ENCODE results near the gene PDE10A.

DNA sequence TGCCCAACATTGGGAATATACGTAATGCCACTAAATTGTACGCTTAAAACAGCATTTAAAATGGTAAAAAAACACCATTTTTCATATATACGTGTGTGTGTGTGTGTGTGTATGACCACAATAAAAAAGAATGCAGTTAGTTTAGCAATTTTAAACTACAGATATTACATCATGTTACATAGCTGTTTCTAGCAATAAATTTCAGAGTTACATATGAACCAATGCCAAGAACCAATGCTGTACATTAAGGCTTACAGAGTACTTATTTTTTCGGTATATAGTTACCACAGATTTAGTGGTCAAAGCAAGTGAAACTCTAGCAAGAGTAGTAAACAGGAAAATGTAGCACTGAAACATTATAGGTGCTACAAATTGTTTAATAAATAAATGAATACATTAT is 119.3 kb downstream of the PDE10A start:
- TF ChIP-seq, protein P1, sequence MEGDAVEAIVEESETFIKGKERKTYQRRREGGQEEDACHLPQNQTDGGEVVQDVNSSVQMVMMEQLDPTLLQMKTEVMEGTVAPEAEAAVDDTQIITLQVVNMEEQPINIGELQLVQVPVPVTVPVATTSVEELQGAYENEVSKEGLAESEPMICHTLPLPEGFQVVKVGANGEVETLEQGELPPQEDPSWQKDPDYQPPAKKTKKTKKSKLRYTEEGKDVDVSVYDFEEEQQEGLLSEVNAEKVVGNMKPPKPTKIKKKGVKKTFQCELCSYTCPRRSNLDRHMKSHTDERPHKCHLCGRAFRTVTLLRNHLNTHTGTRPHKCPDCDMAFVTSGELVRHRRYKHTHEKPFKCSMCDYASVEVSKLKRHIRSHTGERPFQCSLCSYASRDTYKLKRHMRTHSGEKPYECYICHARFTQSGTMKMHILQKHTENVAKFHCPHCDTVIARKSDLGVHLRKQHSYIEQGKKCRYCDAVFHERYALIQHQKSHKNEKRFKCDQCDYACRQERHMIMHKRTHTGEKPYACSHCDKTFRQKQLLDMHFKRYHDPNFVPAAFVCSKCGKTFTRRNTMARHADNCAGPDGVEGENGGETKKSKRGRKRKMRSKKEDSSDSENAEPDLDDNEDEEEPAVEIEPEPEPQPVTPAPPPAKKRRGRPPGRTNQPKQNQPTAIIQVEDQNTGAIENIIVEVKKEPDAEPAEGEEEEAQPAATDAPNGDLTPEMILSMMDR (IDR thresholded peaks at IDR 0.05), result no peak
- TF ChIP-seq POLR2A (IDR thresholded peaks at IDR 0.05) (no peak), EP300 (IDR thresholded peaks at IDR 0.05) (no peak)

Data from sigmoid colon (tissue), 4 donors.